H1 (cell line): ENCODE results near the gene FBXO47. TPM values are rescaled to one million over a fixed set of nuclear protein-coding genes. Genes with fewer than 3 reads are reported as not detected.

Experiments
- CTCF ChIA-PET: fragments of 300-600 bp; sonication (Branson Sonifier 250); formaldehyde crosslinking; loops from one replicate; lab custom pipeline; 2021; ENCODE audit not compliant: partially characterized antibody; lab: Charles Lee
- POLR2A ChIA-PET: fragments of 300-600 bp; sonication (Branson Sonifier 250); formaldehyde crosslinking; loops from one replicate; lab custom pipeline; 2021; ENCODE audit warnings: inconsistent platforms; ENCODE audit not compliant: partially characterized antibody; lab: Charles Lee
- DNase-seq, 2 experiments: peaks; one replicate each; pipeline versions ENCODE4 v3.0.0 to v3.0.0-alpha.2; 2010 to 2022; ENCODE audit warnings: low spot score in 2 of 2, low read depth in 1 of 2, mixed read lengths in 1 of 2
- FAIRE-seq: peaks from 2 replicates; lab custom pipeline; 2011; peaks lifted over from hg19 to GRCh38; lab: Jason Lieb, UNC
- H2AFZ ChIP-seq: 2 replicates; pipeline ENCODE4 v1.8.1; 2012; ENCODE audit warnings: low read length, inconsistent platforms
- H2AK5ac ChIP-seq: 2 replicates; pipeline ENCODE4 v1.6.1; 2013; ENCODE audit warnings: low read depth, low read length
- H2BK120ac ChIP-seq: replicated peaks from 2 replicates; pipeline ENCODE3; 2013; ENCODE audit warnings: low read depth, low read length, inconsistent platforms
- H2BK12ac ChIP-seq: 2 replicates; pipeline ENCODE4 v1.6.1; 2013; ENCODE audit warnings: low read depth, low read length
- H2BK15ac ChIP-seq: 2 replicates; pipeline ENCODE4 v1.6.1; 2013; ENCODE audit warnings: low read length
- H2BK20ac ChIP-seq: 2 replicates; pipeline ENCODE4 v1.6.1; 2013; ENCODE audit warnings: low read length
- H2BK5ac ChIP-seq: 2 replicates; pipeline ENCODE4 v1.6.1; 2013; ENCODE audit warnings: low read depth, low read length
- H3K14ac ChIP-seq: 2 replicates; pipeline ENCODE4 v1.6.1; 2013; ENCODE audit warnings: inconsistent platforms; ENCODE audit not compliant: insufficient read length
- H3K18ac ChIP-seq: 2 replicates; pipeline ENCODE4 v1.6.1; 2013; ENCODE audit warnings: low read length; ENCODE audit errors: extremely low read depth
- H3K23ac ChIP-seq: 2 replicates; pipeline ENCODE4 v1.6.1; 2013; ENCODE audit warnings: inconsistent platforms; ENCODE audit not compliant: insufficient read length
- H3K23me2 ChIP-seq: 2 replicates; pipeline ENCODE4 v1.6.1; 2013; ENCODE audit warnings: low read depth, low read length
- H3K27ac ChIP-seq: 2 replicates; pipeline ENCODE4 v1.6.1; 2011; ENCODE audit warnings: low read depth, low read length, inconsistent platforms
- H3K27me3 ChIP-seq, 4 experiments: replicated peaks in 1 of 4; 1 replicate in 1 of 4; 2 replicates in 3 of 4; pipeline versions ENCODE4 v1.6.1 to v1.8.1; 2011 to 2013; ENCODE audit warnings: low read length in 3 of 4, mild to moderate bottlenecking in 3 of 4, inconsistent platforms in 2 of 4, mixed read lengths in 2 of 4, moderate library complexity in 1 of 4; ENCODE audit not compliant: control insufficient read depth in 3 of 4, insufficient read depth in 3 of 4; ENCODE audit errors: extremely low read depth in 1 of 4
- H3K36me3 ChIP-seq, 4 experiments: 2 replicates each; pipeline versions ENCODE4 v1.6.1 to v1.8.1; 2011 to 2013; ENCODE audit warnings: mild to moderate bottlenecking in 4 of 4, low read length in 3 of 4, moderate library complexity in 2 of 4, control low read depth in 1 of 4, inconsistent platforms in 1 of 4; ENCODE audit not compliant: insufficient read depth in 4 of 4, control insufficient read depth in 2 of 4
- H3K4ac ChIP-seq: replicated peaks from 2 replicates; pipeline ENCODE3; 2013; ENCODE audit warnings: low read length, low read depth, mixed read lengths, inconsistent platforms; ENCODE audit not compliant: insufficient read length
- H3K4me1 ChIP-seq, 4 experiments: replicated peaks in 1 of 4; 1 replicate in 1 of 4; 2 replicates in 3 of 4; pipeline versions ENCODE4 v1.6.1 to v1.8.1; 2011 to 2013; ENCODE audit warnings: low read length in 3 of 4, inconsistent platforms in 2 of 4, mixed read lengths in 1 of 4; ENCODE audit not compliant: insufficient read depth in 4 of 4, control insufficient read depth in 3 of 4
- H3K4me2 ChIP-seq, 2 experiments: 2 replicates each; pipeline versions ENCODE4 v1.6.1 to v1.8.1; 2011 to 2013; ENCODE audit warnings: low read depth in 2 of 2, low read length in 2 of 2, control low read depth in 1 of 2, inconsistent platforms in 1 of 2, mild to moderate bottlenecking in 1 of 2; ENCODE audit not compliant: insufficient read depth in 1 of 2
- H3K4me3 ChIP-seq, 4 experiments: fragments of 200-600, 300-600 bp in 1 of 4; sonication (generic), shearing (Covaris generic), sonication (Bioruptor Twin) in 1 of 4; 2 replicates each; pipeline versions ENCODE4 v1.5.1 to v1.8.1; 2011 to 2016; ENCODE audit warnings: low read length in 4 of 4, low read depth in 3 of 4, control low read depth in 2 of 4, inconsistent platforms in 2 of 4, mild to moderate bottlenecking in 2 of 4, mixed read lengths in 1 of 4, moderate library complexity in 1 of 4; ENCODE audit not compliant: insufficient read depth in 2 of 4; ENCODE audit errors: extremely low read depth in 1 of 4
- H3K56ac ChIP-seq: replicated peaks from 2 replicates; pipeline ENCODE3; 2013; ENCODE audit warnings: low read depth, mild to moderate bottlenecking, mixed read lengths, low read length, inconsistent platforms; ENCODE audit not compliant: insufficient read length
- H3K79me1 ChIP-seq: 2 replicates; pipeline ENCODE4 v1.6.1; 2013; ENCODE audit warnings: low read depth, low read length, control low read depth
- H3K79me2 ChIP-seq, 2 experiments: 2 replicates each; pipeline versions ENCODE4 v1.6.1 to v1.8.1; 2012 to 2013; ENCODE audit warnings: low read length in 2 of 2, mild to moderate bottlenecking in 2 of 2, inconsistent platforms in 1 of 2; ENCODE audit not compliant: insufficient read depth in 2 of 2, control insufficient read depth in 1 of 2
- H3K9ac ChIP-seq, 4 experiments: replicated peaks in 1 of 4; 1 replicate in 1 of 4; 2 replicates in 3 of 4; pipeline versions ENCODE4 v1.6.1 to v1.8.1; 2011 to 2013; ENCODE audit warnings: low read depth in 3 of 4, low read length in 3 of 4, control low read depth in 2 of 4, mild to moderate bottlenecking in 2 of 4, moderate library complexity in 2 of 4, inconsistent platforms in 1 of 4; ENCODE audit errors: extremely low read depth in 1 of 4
- H3K9me3 ChIP-seq, 2 experiments: 2 replicates each; pipeline versions ENCODE4 v1.6.1 to v1.8.1; 2012 to 2013; ENCODE audit warnings: mild to moderate bottlenecking in 2 of 2, moderate library complexity in 2 of 2, control low read depth in 1 of 2, inconsistent platforms in 1 of 2, low read depth in 1 of 2, low read length in 1 of 2, mixed read lengths in 1 of 2; ENCODE audit not compliant: insufficient read depth in 2 of 2
- H4K20me1 ChIP-seq, 2 experiments: replicated peaks in 1 of 2; 2 replicates each; pipeline versions ENCODE3 to v1.8.1; 2011 to 2013; ENCODE audit warnings: inconsistent platforms in 2 of 2, low read length in 2 of 2, mild to moderate bottlenecking in 1 of 2; ENCODE audit not compliant: insufficient read depth in 2 of 2, control insufficient read depth in 1 of 2
- H4K5ac ChIP-seq: 2 replicates; pipeline ENCODE4 v1.6.1; 2013; ENCODE audit warnings: low read length, low read depth, mixed read lengths, inconsistent platforms; ENCODE audit not compliant: insufficient read length
- H4K8ac ChIP-seq: 2 replicates; pipeline ENCODE4 v1.8.0; 2013; ENCODE audit warnings: mild to moderate bottlenecking, moderate library complexity, low read length, inconsistent platforms; ENCODE audit not compliant: insufficient read depth; ENCODE audit errors: extremely low read depth
- H4K91ac ChIP-seq: replicated peaks from 2 replicates; pipeline ENCODE3; 2013; ENCODE audit warnings: low read length, mixed read lengths, inconsistent platforms; ENCODE audit not compliant: insufficient read length
- CHD2 ChIP-seq: IDR thresholded peaks from 2 replicates; pipeline ENCODE4 v1.6.1; 2012; ENCODE audit warnings: low read length, improper control_type of control experiment
- RAD21 ChIP-seq, 2 experiments: IDR thresholded peaks in 1 of 2; conservative IDR thresholded peaks in 1 of 2; 2 replicates each; pipeline ENCODE4 v1.6.1; 2011; ENCODE audit warnings: low read depth in 2 of 2, low read length in 2 of 2, improper control_type of control experiment in 1 of 2, inconsistent platforms in 1 of 2, mild to moderate bottlenecking in 1 of 2, moderate library complexity in 1 of 2
- WGBS, 2 experiments: shearing (Covaris generic) in 1 of 2; methylation state at CpG; one replicate each; pipeline versions ENCODE4 v1.1.6 to v1.1.7; 2013 to 2015; ENCODE audit warnings: low lambda C conversion rate in 2 of 2, mixed read lengths in 2 of 2, inconsistent platforms in 1 of 2, low coverage in 1 of 2, missing lambda C conversion rate in 1 of 2; ENCODE audit not compliant: insufficient replicate concordance in 2 of 2, insufficient coverage in 1 of 2, insufficient read length in 1 of 2; ENCODE audit errors: extremely low coverage in 1 of 2, missing lambda C conversion rate in 1 of 2; 5-methylcytosine and 5-hydroxymethylcytosine counted together
- polyA plus RNA-seq, 7 experiments: library from polyadenylated mRNA; depleted of rRNA in 3 of 7; stranded (reverse) in 5 of 7; unstranded in 2 of 7; fragments of >200 nt in 5 of 7; fragments of 200-250 nt in 2 of 7; gene quantifications; 1 replicate in 5 of 7; 2 replicates in 1 of 7; 4 replicates in 1 of 7; pipeline versions ENCODE4 v1.2.1 to v1.2.3, GENCODE V29; 2011 to 2013; ENCODE audit warnings: missing spikeins in 2 of 7, mixed read lengths in 2 of 7
- total RNA-seq: library from RNA; stranded (reverse); fragmentation: NEBNext Ultra II Directional; extraction: Animal tissue kit (Norgen Biotek cat#: 25700); gene quantifications from 2 replicates; pipeline ENCODE4 v1.2.1, GENCODE V29; 2021
- TF ChIP-seq, protein P1 (sequence below), 3 experiments: IDR thresholded peaks; 1 replicate in 2 of 3; 2 replicates in 1 of 3; pipeline versions ENCODE4 v1.5.1 to v1.6.1; 2011; ENCODE audit warnings: low read length in 3 of 3, mild to moderate bottlenecking in 3 of 3, inconsistent platforms in 2 of 3, low read depth in 1 of 3, moderate library complexity in 1 of 3; ENCODE audit not compliant: insufficient read depth in 1 of 3; ENCODE audit errors: control extremely low read depth in 1 of 3

Gene FBXO47
- total and polyA plus RNA-seq, 2 of the 8 experiments (the other 6 are each of a cell fraction or from before 2014, with no cell fraction given), result not detected

DNA sequence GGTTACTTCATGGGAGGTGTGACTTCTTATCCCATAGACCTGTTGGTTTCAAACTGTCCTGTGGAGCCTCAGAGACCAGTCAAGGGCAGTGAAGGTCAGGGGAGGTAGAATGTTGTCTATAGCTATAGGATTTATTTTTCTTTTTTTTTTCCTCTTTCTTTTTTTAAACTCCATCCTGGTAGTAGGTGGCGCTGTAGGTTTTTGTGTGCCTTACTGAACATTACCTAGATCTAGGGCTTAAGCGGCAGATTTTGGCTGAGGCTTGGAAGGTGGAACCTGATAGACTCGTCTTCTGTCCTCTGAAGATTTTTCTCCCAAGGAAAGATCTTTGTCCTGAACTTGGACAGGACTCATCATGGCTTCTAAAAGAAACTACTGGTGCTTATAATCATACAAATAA, 49.9 kb downstream of the FBXO47 start:
- POLR2A ChIA-PET, result interaction anchor here (0.6 to 14.4 kb wide), 6 partner anchors 8 to 66 kb away, joined by 3 to 98 read pairs (median 26); partner anchors contain the start of genes LASP1 and RPL23
- Histone ChIP-seq H3K23me2 (no peaks in the 10 kb centered on the region), H3K27me3 (no peaks in the 10 kb centered on the region), H4K20me1 (peaks cover 3 to 8% of the 10 kb centered on the region in 2 experiments), H3K14ac (no peak overlapping the region), H3K23ac (no peak overlapping the region), H2BK15ac (no peak overlapping the region), H3K27ac (no peak overlapping the region), H3K4me2 (no peak overlapping the region), H3K9ac (no peak overlapping the region), H3K4ac (no peak overlapping the region), H3K56ac (no peak overlapping the region), H2AFZ (no peak overlapping the region), H2BK5ac (no peak overlapping the region), H3K79me2 (no peaks in the 10 kb centered on the region), H3K18ac (no peak overlapping the region), H3K79me1 (no peaks in the 10 kb centered on the region), H3K9me3 (no peaks in the 10 kb centered on the region), H4K5ac (no peak overlapping the region), H2BK120ac (no peak overlapping the region), H2AK5ac (no peak overlapping the region), H3K36me3 (peaks cover 6 to 35% (median 28%) of the 10 kb centered on the region in 4 experiments; a peak in 7 of 8 replicates), H3K4me3 (no peak overlapping the region), H2BK12ac (no peak overlapping the region), H3K4me1 (peaks cover 0 to 2% (median 0%) of the 10 kb centered on the region in 4 experiments; a peak in 5 of 7 replicates), H4K91ac (no peak overlapping the region), H4K8ac (no peak overlapping the region), H2BK20ac (no peak overlapping the region)
- TF ChIP-seq RAD21 (IDR thresholded peaks at IDR 0.05 in 1 of 2, conservative IDR thresholded peaks at IDR 0.05 in 1 of 2; ENCODE audit: low read depth in 2 of 2, low read length in 2 of 2) (peak; percentile 22 to 24; a peak in 2 of 4 replicates), CHD2 (no peak)
- TF ChIP-seq, protein P1, sequence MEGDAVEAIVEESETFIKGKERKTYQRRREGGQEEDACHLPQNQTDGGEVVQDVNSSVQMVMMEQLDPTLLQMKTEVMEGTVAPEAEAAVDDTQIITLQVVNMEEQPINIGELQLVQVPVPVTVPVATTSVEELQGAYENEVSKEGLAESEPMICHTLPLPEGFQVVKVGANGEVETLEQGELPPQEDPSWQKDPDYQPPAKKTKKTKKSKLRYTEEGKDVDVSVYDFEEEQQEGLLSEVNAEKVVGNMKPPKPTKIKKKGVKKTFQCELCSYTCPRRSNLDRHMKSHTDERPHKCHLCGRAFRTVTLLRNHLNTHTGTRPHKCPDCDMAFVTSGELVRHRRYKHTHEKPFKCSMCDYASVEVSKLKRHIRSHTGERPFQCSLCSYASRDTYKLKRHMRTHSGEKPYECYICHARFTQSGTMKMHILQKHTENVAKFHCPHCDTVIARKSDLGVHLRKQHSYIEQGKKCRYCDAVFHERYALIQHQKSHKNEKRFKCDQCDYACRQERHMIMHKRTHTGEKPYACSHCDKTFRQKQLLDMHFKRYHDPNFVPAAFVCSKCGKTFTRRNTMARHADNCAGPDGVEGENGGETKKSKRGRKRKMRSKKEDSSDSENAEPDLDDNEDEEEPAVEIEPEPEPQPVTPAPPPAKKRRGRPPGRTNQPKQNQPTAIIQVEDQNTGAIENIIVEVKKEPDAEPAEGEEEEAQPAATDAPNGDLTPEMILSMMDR (IDR thresholded peaks at IDR 0.05; ENCODE audit: control extremely low read depth in 1 of 3, insufficient read depth in 1 of 3, low read depth in 1 of 3, low read length in 3 of 3), result peak in 1 of 3 experiments; percentile 24; a peak in 2 of 4 replicates
- DNase-seq (no peak), FAIRE-seq (no peak)
- CTCF ChIA-PET, result interaction anchor here (0.6 to 5.2 kb wide), 15 partner anchors 7 to 94 kb away, joined by 3 to 40 read pairs (median 3); partner anchors contain the start of genes LASP1NB and RPL23
- WGBS, 2 experiments, result 89% methylated on average over 3 of the region's 3 CpGs; no CpG with 5 or more reads in 1 of the 2 experiments
